Measurements from ENCODE around the gene TSHZ2. TPM values are rescaled to one million over a fixed set of nuclear protein-coding genes. Genes with fewer than 3 reads are reported as not detected.
A peak's percentile ranks its signal among the peaks of the same experiment; 100 is the strongest.

TSHZ2 gene
- total RNA-seq, 1 donor from 2014 or later = 5.2 TPM

- Histone ChIP-seq H3K9me3 (no peaks in the 10 kb centered on the region), H3K36me3 (no peaks in the 10 kb centered on the region), H3K4me1 (no peaks in the 10 kb centered on the region), H3K27ac (no peak overlapping the region), H3K27me3 (no peaks in the 10 kb centered on the region), H3K4me3 (no peak overlapping the region)
- ATAC-seq (peak; percentile 22), DNase-seq (no peak)
- intact Hi-C loops (cut with DNase I) = no loop called here
- TF ChIP-seq, protein P1, sequence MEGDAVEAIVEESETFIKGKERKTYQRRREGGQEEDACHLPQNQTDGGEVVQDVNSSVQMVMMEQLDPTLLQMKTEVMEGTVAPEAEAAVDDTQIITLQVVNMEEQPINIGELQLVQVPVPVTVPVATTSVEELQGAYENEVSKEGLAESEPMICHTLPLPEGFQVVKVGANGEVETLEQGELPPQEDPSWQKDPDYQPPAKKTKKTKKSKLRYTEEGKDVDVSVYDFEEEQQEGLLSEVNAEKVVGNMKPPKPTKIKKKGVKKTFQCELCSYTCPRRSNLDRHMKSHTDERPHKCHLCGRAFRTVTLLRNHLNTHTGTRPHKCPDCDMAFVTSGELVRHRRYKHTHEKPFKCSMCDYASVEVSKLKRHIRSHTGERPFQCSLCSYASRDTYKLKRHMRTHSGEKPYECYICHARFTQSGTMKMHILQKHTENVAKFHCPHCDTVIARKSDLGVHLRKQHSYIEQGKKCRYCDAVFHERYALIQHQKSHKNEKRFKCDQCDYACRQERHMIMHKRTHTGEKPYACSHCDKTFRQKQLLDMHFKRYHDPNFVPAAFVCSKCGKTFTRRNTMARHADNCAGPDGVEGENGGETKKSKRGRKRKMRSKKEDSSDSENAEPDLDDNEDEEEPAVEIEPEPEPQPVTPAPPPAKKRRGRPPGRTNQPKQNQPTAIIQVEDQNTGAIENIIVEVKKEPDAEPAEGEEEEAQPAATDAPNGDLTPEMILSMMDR (IDR thresholded peaks at IDR 0.05) = no peak
These were observed 12.3 kb downstream of the TSHZ2 start for GRCh38 chr20:52984451-52984810.

DNA sequence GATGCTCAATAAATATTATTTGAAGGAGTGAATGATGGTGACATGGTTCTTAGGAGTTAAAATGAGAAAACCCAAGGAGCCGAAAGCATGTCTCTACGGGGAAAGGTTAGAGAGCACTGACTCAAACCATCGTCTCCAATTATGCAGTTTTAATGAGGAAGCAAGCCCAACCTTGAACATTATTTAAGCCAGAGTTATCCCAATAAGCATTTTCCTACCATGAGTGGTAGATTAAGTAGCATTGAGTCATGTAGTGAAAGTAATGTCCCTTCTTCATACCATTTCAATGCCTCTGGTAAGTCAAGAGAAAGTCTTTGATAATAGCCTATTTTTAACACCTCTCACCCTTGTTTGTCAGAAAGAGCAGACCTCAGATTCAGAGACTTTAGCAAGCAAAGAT lies 13.5 kb downstream of the TSHZ2 start:
- Histone ChIP-seq H3K27ac (no peak overlapping the region), H3K36me3 (no peaks in the 10 kb centered on the region), H3K27me3 (no peaks in the 10 kb centered on the region), H3K4me3 (no peak overlapping the region), H3K4me1 (no peaks in the 10 kb centered on the region), H3K9me3 (no peaks in the 10 kb centered on the region)
- intact Hi-C loops (cut with DNase I) = no loop called here
- ATAC-seq = no peak
- TF ChIP-seq, protein P1 (IDR thresholded peaks at IDR 0.05) = no peak
- DNase-seq = no peak

- no peak overlapping the region for H3K27ac ChIP-seq
- no peaks in the 10 kb centered on the region for H3K9me3 ChIP-seq
- DNase-seq (no peak), ATAC-seq (no peak)
- no peak overlapping the region for H3K4me3 ChIP-seq
- no peaks in the 10 kb centered on the region for H3K36me3 ChIP-seq
- TF ChIP-seq, protein P1 (IDR thresholded peaks at IDR 0.05) = no peak
- intact Hi-C loops (cut with DNase I) = no loop called here
- H3K4me1 ChIP-seq = no peaks in the 10 kb centered on the region
- H3K27me3 ChIP-seq = no peaks in the 10 kb centered on the region
These were observed 15.1 kb downstream of the TSHZ2 start for GRCh38 chr20:52987295-52987694.

- no peaks in the 10 kb centered on the region for H3K36me3 ChIP-seq
- ATAC-seq (no peak), DNase-seq (no peak)
- no peaks in the 10 kb centered on the region for H3K9me3 ChIP-seq
- intact Hi-C loops (cut with DNase I) = no loop called here
- no peak overlapping the region for H3K27ac ChIP-seq
- no peaks in the 10 kb centered on the region for H3K27me3 ChIP-seq
- no peak overlapping the region for H3K4me3 ChIP-seq
- H3K4me1 ChIP-seq = no peaks in the 10 kb centered on the region
- TF ChIP-seq, protein P1 (IDR thresholded peaks at IDR 0.05) = no peak
These were observed 19.7 kb downstream of the TSHZ2 start for GRCh38 chr20:52991830-52992229.

- ATAC-seq (no peak), DNase-seq (no peak)
- TF ChIP-seq, protein P1 (IDR thresholded peaks at IDR 0.05) = no peak
- Histone ChIP-seq H3K27ac (no peak overlapping the region), H3K36me3 (no peaks in the 10 kb centered on the region), H3K9me3 (no peaks in the 10 kb centered on the region), H3K27me3 (no peaks in the 10 kb centered on the region), H3K4me1 (no peaks in the 10 kb centered on the region), H3K4me3 (no peak overlapping the region)
- intact Hi-C loops (cut with DNase I) = no loop called here
These were observed 20.5 kb downstream of the TSHZ2 start for GRCh38 chr20:52992632-52993031.

DNA sequence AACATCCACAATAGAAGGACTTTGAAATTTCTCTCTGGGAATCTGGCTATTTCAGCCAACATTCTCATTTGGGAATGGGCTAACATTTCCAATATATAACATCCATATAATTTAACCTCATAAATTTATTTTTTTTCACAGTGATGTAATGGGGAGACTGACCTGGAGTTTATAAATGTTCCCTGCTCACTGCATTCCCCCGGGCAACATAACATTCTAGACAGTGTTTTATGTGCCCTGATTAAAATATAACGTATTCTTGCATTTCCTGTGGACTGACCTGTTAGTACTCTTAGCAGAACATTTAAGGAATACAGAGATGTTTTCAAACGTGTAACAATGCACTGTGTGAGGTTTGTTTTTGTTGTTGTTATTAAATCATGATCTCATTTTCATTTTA lies 20.9 kb downstream of the TSHZ2 start:
- intact Hi-C loops (cut with DNase I) = no loop called here
- no peak for ATAC-seq
- H3K27ac ChIP-seq = no peak overlapping the region

More for the DNA sequence above, 20.9 kb downstream of the TSHZ2 start:
- DNase-seq = no peak
- Histone ChIP-seq H3K9me3 (no peaks in the 10 kb centered on the region), H3K27me3 (no peaks in the 10 kb centered on the region), H3K4me1 (no peaks in the 10 kb centered on the region), H3K36me3 (no peaks in the 10 kb centered on the region), H3K4me3 (no peak overlapping the region)
- TF ChIP-seq, protein P1 (IDR thresholded peaks at IDR 0.05) = no peak

Data from upper lobe of right lung (tissue), 1 donor.